GM12801 (cell line): ENCODE results near the gene GTF2F1.

Experiments
- TF ChIP-seq, protein P1 (sequence below): IDR thresholded peaks from one replicate; pipeline ENCODE4 v1.5.1; 2011; ENCODE audit warnings: control low read depth; ENCODE audit not compliant: insufficient read length; ENCODE audit errors: extremely low read depth

Gene GTF2F1

DNA sequence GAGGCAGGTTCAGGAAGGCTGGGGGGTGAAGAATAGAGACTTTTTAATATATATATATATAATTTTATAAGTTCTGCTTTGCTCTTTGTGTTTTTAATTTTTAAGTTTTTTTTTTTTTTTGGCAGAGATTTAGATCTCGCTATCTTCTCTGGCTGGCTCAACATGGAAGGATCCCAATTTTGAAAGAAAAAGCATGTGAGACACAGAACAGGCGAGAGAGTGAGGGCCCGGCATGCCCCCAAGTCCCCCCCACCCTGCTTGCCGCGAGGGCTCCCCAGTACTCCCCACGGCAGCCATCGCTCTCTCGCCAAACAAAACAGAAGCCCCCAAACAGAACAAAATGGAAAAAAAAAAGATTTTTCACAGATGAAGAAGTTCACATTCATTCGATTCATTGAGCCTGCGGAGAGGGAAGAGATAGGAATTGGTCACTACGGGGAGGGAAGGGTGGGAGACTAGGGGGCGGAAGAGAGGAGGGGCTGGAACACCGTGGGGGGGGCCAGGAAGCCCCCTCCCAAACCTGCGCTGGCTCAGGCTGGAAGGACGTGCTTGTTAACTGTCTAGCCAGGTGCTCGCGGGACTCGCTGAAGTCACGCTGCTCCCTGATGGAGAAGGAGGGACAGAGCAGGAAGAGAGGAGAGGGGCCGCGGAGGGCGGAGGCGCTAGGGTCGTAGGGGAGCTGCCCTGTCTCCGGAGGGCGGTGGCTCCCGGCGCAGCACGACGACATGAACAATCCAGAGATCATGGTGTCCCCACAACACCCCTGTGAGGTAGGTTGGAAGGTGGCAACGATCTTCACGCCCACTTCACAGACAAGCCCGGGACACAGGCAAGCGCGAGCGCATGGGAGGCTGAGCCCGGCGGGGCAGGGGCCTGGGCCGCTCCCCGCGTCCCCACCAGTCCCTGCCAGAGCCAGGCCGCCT, 21.0 kb upstream of the GTF2F1 start:
- TF ChIP-seq, protein P1, sequence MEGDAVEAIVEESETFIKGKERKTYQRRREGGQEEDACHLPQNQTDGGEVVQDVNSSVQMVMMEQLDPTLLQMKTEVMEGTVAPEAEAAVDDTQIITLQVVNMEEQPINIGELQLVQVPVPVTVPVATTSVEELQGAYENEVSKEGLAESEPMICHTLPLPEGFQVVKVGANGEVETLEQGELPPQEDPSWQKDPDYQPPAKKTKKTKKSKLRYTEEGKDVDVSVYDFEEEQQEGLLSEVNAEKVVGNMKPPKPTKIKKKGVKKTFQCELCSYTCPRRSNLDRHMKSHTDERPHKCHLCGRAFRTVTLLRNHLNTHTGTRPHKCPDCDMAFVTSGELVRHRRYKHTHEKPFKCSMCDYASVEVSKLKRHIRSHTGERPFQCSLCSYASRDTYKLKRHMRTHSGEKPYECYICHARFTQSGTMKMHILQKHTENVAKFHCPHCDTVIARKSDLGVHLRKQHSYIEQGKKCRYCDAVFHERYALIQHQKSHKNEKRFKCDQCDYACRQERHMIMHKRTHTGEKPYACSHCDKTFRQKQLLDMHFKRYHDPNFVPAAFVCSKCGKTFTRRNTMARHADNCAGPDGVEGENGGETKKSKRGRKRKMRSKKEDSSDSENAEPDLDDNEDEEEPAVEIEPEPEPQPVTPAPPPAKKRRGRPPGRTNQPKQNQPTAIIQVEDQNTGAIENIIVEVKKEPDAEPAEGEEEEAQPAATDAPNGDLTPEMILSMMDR: no peak

DNA sequence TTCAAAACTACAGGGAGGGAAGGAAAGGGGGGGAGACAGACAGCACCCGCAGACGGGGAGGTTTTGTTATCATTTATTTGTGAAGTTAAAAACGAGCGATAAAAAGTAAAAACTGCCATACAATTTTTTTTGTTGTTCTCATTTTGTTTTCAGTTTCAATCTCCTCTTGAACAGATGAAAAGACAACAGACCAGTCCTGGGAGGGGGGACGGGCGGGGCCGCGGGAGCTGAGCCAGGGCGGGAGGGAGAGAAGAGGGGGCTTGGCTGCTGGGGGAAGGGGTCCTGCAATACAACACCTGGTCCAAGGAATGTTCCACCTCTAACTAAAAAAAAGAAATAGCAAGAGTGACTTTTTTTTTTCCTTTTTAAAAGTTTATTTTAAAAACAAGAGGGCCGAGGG, 20.3 kb upstream of the GTF2F1 start:
- TF ChIP-seq, protein P1: no peak

DNA sequence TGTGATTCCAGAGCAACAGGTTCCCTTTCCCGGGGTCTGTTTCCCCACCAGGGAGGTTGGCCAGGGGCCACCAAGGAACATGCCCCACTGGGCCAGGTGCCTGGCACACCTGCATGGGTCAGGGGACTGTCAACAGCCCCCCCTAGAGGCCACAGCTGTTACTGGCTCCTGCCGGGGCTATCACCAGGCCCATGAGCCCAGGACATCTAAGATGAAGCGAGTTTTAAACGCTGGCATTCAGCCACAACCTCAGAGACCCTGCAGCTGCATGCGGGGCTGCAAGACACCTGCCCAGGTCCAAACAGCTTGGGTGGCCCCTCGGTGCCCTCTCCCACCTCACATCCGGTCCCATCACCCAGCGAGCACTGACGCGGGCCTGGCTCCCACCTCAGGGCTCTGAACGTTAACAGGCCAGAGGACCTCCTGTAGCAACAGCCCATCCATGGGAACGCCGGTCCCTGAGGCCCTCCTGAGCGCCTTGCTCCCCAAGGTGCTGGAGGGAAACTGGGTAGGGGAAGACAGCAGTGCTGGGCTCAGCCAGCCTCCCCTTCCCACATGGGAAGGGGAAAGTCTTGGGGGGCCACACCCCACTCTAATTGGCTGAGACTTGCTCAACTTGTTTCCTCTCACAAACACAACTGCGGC, 19.6 kb upstream of the GTF2F1 start:
- TF ChIP-seq, protein P1: no peak

DNA sequence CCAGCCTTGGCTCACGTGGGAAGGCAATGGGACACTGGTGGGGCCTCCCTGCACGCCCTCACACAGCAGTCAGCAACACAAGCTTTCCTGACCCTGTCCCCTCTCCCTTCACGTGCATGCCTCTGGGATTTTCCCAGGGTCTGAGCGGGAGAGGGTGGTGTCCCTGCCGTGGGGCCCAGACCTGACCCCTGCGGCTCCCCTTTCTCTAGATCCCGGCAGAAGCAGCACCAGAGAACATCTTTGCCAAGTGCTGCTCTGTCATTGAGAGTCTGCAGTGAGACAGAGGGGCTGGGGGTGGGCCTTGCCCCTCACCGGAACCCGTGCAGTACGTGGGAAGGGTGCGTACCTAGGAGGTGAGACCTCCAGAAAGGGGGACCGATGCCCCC, 19.1 kb upstream of the GTF2F1 start:
- TF ChIP-seq, protein P1: no peak

DNA sequence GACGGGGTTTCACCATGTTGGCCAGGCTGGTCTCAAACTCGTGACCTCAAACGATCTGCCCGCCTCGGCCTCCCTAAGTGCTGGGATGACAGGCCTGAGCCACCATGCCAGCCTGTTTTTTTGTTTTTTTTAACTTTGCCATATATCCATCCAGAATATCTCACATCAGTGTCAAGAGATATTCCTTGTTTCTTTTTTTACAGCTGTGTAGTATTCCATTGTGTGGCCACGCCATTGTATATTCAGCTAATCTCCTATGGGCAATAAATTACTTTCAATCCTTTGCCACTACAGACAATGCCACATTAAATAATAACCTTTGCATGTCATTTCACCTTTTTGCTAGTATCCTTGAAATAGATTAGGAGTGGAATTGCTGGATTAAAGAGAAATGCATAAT, 16.4 kb upstream of the GTF2F1 start:
- TF ChIP-seq, protein P1: no peak

DNA sequence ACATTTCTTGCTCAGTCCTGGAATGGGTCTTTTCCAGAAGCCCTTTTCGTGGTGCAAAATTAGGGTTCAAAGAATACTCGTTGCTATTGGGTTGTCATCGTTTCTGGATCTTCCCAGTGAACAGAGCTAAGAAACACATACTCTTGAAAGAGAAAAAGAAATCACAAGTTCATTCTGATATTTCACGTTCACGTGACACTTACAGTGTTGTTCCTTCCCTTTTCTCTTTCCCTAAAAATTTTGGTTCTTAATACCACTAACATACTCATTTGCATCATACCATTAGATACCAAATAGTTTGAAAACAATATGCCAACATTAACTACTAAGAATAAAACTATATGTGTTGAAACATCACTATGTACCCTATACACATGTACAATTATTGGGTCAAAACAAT, 13.4 kb upstream of the GTF2F1 start:
- TF ChIP-seq, protein P1: no peak

DNA sequence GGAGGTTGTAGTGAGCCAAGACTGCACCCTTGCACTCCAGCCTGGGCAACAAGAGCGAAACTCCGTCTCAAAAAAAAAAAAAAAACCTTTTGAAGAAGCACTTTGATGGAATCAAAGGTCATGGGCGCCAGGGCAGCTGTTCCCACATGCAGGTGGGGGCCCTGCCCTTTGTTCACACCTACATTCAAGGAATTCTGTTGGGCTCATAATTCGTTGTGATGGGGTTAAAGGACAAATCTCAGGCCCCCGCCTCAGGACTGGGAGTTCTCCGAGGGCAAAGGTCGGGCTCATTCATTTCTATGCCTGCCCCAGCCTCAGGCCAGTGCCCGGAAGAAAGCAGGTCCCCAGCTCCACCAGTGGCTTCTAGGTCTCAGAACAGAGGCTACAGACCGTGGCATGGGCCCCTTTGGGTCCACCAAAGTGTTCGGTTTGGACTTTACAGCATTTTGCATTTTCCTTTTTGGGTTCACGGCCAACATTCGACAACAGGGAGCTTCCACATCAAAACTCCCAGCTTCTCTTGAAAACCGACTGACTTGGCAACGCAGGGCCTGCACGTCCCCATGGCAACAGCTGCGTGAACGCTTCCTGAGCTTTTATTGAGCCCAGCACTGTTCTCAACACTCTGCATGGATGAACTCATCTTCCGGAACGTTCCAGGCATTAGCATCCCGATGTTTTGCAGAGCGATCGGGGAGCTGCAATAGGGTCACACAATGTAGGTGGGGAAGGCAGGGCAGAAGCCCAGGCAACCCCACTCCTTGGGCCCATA, 10.1 kb upstream of the GTF2F1 start:
- TF ChIP-seq, protein P1: no peak
